ENCODE measurements around the gene RNF112. TPM values are rescaled to one million over a fixed set of nuclear protein-coding genes. Genes with fewer than 3 reads are reported as not detected.
A peak's percentile ranks its signal among the peaks of the same experiment; 100 is the strongest.
"Not testable (repeated sequence)": the region's sequence is repeated elsewhere in the genome, so short reads cannot be mapped to it uniquely, and the experiment has no call there.

RNF112 gene
- total RNA-seq, 4 donors from 2014 or later = 0.54 to 4.2 (median 1.3) TPM

DNA sequence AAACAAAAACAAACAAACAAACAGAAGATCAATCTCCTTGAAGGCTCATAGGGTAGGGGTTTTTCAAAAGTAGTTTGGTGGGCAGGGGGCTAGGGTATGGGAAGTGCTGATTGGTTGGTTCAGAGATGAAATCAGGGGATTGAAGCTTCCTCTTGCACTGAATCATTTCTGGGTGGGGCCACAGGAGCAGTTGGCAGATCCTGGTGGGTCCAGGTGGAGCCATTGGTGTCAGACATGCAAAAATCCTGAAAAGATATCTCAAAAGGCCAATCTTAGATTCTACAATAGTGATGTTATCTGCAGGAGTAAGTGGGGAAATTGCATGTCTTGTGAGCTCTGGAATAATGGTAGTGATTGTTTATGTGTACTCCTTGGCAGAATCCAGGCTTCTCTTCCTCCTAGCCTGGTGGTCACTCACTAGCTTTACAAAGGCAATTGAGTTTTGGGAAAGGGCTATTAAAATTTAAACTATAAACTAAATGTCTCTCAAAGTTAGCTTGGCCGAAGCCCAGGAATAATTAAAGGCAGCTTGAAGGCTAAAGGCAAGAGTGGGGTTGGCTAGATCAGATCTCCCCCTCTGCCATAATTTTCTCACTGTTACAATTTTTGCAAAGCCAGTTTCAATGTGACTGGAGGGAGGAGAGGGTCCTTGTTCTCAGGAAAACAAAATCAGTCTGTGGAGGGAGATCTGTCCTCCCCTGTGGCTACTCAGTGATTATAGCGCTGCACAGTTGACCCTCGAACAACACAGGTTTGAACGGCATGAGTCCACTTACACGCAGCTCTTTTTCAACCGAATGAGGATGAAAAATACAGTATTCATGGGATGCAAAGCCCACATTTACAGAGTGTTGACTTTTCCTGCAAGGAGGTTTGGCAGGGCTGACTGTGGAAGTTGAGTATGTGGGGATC, 45.2 kb downstream of the RNF112 start:
- peak in 1 of 2 donors; percentile 31 for DNase-seq (ENCODE audit: low spot score in 2 of 2)
- no peak overlapping the region for H3K4me3 ChIP-seq (ENCODE audit: low read depth, poor library complexity, severe bottlenecking)
- 83 to 91% methylated on average over 6 of the region's 6 CpGs for WGBS, 2 donors
- no peak for TF ChIP-seq POLR2A (IDR thresholded peaks at IDR 0.05)
- intact Hi-C loops (cut with DNase I; ENCODE audit: low total_unique reads) = no loop called here

GRCh38 chr17:19457046-19457445, 46.0 kb downstream of the RNF112 start:
- no peak overlapping the region for H3K4me3 ChIP-seq (ENCODE audit: low read depth, poor library complexity, severe bottlenecking)
- intact Hi-C loops (cut with DNase I; ENCODE audit: low total_unique reads) = no loop called here

DNA sequence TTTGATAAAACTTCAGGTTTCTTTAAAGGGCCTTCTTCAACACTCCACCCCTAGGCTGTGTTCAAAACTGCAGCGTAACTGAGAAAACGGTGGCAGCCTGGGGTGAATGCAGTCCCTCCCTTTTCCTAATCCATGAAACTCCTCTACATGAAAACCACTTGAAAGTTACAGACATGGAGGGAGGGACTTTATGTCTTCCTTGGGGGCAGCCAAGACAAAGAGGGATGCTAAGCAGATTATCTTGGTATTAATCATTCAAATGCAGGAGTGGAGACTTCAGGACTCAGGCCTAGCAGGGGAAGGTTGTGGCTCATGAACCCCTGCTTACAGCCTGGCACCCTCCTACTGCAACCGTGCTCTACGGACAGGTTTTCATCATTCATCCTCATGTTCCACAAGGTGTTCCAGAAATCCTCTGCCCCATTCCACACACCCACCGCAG, 46.8 kb downstream of the RNF112 start:
- no peak overlapping the region for H3K4me3 ChIP-seq (ENCODE audit: low read depth, poor library complexity, severe bottlenecking)
- TF ChIP-seq POLR2A (IDR thresholded peaks at IDR 0.05) = no peak
- TF ChIP-seq, protein P1, sequence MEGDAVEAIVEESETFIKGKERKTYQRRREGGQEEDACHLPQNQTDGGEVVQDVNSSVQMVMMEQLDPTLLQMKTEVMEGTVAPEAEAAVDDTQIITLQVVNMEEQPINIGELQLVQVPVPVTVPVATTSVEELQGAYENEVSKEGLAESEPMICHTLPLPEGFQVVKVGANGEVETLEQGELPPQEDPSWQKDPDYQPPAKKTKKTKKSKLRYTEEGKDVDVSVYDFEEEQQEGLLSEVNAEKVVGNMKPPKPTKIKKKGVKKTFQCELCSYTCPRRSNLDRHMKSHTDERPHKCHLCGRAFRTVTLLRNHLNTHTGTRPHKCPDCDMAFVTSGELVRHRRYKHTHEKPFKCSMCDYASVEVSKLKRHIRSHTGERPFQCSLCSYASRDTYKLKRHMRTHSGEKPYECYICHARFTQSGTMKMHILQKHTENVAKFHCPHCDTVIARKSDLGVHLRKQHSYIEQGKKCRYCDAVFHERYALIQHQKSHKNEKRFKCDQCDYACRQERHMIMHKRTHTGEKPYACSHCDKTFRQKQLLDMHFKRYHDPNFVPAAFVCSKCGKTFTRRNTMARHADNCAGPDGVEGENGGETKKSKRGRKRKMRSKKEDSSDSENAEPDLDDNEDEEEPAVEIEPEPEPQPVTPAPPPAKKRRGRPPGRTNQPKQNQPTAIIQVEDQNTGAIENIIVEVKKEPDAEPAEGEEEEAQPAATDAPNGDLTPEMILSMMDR (IDR thresholded peaks at IDR 0.05) = no peak
- intact Hi-C loops (cut with DNase I; ENCODE audit: low total_unique reads) = no loop called here
- WGBS, 2 donors = 68 to 83% methylated on average over 5 of the region's 5 CpGs
- peak in 1 of 2 donors; percentile 54 for DNase-seq (ENCODE audit: low spot score in 2 of 2)

More at GRCh38 chr17:19457046-19457445, 46.0 kb downstream of the RNF112 start:
- DNase-seq (ENCODE audit: low spot score in 2 of 2) = no peak
- 73 to 84% methylated on average over 3 of the region's 3 CpGs for WGBS, 2 donors
- TF ChIP-seq, protein P1 (IDR thresholded peaks at IDR 0.05) = no peak
- no peak for TF ChIP-seq POLR2A (IDR thresholded peaks at IDR 0.05)

- peak in 1 of 2 donors; percentile 4 for DNase-seq (ENCODE audit: low spot score in 2 of 2)
- intact Hi-C loops (cut with DNase I; ENCODE audit: low total_unique reads); H3K4me3 ChIP-seq (ENCODE audit: low read depth, poor library complexity, severe bottlenecking): not testable (repeated sequence)
- WGBS, 2 donors = 93 to 95% methylated on average over 6 of the region's 6 CpGs
These were observed 47.4 kb downstream of the RNF112 start for GRCh38 chr17:19458481-19458880.

- DNase-seq (ENCODE audit: low spot score in 2 of 2) = peak in 1 of 2 donors; percentile 13
- WGBS, 2 donors = 81 to 82% methylated on average over 1 of the region's 1 CpG
- H3K4me3 ChIP-seq (ENCODE audit: low read depth, poor library complexity, severe bottlenecking); intact Hi-C loops (cut with DNase I; ENCODE audit: low total_unique reads): not testable (repeated sequence)
These were observed 48.1 kb downstream of the RNF112 start for GRCh38 chr17:19459018-19459655.

- TF ChIP-seq, protein P1 (IDR thresholded peaks at IDR 0.05) = no peak
- TF ChIP-seq POLR2A (IDR thresholded peaks at IDR 0.05) = no peak
- WGBS, 2 donors = 51 to 69% methylated on average over 3 of the region's 3 CpGs
- DNase-seq (ENCODE audit: low spot score in 2 of 2) = peak in 1 of 2 donors; percentile 84
- intact Hi-C loops (cut with DNase I; ENCODE audit: low total_unique reads) = no loop called here
- H3K4me3 ChIP-seq (ENCODE audit: low read depth, poor library complexity, severe bottlenecking) = no peak overlapping the region
These were observed 49.7 kb downstream of the RNF112 start for GRCh38 chr17:19460700-19461099.

DNA sequence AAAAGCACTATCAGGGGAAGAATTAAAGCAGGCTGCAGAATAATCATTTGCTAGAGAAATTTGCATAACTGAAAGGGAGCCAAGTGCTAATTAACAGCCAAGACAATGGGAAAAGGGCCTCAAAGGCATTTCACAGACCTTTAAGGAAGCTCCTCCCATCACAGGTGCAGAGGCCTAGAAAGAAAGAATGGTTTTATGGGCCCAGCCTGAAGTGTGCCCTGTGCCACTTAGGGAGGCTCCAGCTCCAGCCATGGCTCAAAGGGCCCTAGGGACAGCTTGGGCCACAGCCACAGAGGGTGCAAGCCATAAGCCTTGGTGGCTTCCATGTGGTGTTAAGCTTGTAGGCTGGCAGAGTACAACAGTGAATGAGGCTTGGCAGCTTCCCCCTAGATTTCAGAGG, 50.1 kb downstream of the RNF112 start:
- H3K4me3 ChIP-seq (ENCODE audit: low read depth, poor library complexity, severe bottlenecking) = no peak overlapping the region
- TF ChIP-seq, protein P1 (IDR thresholded peaks at IDR 0.05) = no peak
- TF ChIP-seq POLR2A (IDR thresholded peaks at IDR 0.05) = no peak
- DNase-seq (ENCODE audit: low spot score in 2 of 2) = peak in 1 of 2 donors; percentile 53
- intact Hi-C loops (cut with DNase I; ENCODE audit: low total_unique reads) = no loop called here

All from lower leg skin (tissue), 4 donors.